ENCODE results near the gene MYADML2.
"Not testable (repeated sequence)": the region's sequence is repeated elsewhere in the genome, so short reads cannot be mapped to it uniquely, and the experiment has no call there.

Gene MYADML2

DNA sequence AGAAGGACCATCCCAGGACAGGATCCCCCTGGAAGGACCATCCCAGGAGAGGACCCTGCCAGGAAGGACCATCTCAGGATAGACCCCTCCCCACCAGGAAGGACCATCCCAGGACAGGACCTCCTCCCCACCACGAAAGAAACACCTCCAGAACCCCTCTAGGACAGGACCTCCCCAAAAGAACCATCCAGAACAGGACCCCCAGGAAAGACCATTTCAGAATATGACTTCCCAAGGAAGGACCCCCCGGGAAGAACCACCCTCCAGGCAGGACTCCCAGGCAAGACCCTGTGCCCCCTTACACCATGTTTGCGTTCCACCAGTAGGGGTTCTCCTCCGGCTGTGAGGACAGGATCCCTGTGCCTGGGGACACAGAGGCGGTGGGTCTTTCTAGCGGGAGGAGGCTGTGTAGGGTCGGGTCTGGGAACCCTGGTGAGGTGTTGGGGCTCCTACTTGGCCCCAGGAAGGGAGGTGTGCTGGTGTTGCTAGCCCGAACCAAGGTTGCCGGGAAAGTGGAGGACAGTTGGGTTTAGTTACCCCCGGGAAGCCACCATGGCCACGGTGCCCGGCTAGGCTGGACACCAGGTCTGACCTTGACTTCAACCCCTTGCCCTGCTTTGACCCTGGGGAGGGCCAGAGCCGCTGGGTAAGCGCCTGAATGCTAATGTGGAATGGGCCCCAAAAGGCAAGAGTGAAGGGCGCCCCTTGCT lies 11.8 kb upstream of the MYADML2 start:
- no peak for DNase-seq

DNA sequence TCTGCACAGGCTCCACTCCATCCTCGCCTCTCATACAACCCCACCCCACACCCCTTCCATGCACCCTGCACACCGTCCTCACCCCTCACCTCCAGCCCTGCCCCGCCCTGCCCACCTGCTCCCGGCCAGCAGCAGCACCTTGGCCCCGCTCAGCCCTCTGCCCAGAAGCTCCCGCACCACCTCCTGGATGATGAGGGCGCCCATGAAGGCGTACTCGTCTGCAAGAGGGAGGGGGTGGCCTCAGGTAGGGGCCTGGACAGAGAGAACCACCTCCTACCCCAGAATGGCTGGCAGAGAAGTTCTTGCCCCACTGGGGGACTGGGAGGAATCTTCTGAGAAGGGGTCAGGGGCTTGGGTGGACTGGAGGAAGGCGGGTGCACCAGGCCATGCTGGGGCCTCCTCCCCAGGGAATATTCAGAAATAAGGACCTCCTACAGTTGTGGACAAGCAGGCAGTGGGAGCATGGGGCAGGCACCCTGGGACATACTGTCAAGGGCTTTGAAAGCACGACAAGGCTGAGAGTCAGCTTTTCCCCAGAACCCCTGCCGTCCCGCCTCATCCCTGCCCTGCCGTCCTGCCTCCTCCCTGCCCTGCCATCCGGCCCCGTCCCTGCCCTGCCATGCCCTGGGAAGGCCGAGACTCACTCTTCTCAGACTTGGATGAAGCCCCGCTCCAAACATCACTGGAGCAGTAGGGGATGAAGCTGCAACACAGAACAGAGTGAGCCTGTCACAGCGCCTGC lies 10.8 kb upstream of the MYADML2 start:
- DNase-seq = no peak

DNA sequence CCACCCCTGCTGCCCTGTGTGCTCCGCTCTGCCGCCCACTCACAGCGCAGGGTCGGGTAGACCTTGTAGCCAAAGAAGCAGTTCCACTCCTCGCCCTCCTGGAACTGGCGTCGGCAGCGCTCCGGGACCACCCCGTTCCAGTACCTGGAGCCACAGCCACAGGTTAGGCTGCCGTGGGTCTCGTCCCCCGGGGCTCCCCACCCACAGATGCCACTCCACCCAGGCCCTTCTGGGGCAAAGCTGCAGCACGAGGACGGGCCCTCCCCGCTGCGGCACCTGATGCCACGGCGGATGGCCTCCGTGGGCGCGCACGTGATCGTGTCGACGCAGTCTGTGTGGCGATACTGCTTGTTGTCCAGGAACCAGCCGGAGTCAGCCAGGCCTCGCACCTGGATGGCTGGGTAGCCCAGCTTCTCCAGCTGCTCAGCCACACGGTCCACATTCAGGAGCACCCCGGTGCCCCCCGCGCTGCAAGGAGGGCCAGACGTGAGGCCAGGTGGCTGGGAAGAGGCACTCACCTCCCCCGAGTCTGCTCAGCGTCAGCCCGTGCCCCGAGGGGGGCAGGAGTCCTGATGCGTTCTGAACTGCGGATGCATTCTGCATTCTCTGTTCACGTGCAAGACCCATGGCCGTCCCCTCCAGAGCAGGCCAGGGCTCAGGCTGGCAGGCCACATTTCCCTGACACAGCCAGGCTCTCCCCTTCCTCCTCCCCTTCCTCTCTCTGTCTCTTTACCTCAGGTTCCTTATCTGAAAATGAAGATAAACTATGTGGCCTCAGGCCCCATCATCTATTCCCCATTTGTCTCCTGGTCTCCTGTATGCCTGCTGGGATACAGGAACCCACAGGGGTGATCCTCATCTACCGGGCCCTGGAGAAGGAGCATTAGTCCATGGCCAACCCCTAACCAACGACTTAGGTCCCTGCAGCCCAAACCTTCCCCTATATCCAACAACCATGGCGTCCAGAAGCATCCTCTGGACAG lies 9.9 kb upstream of the MYADML2 start:
- no peak for DNase-seq

DNA sequence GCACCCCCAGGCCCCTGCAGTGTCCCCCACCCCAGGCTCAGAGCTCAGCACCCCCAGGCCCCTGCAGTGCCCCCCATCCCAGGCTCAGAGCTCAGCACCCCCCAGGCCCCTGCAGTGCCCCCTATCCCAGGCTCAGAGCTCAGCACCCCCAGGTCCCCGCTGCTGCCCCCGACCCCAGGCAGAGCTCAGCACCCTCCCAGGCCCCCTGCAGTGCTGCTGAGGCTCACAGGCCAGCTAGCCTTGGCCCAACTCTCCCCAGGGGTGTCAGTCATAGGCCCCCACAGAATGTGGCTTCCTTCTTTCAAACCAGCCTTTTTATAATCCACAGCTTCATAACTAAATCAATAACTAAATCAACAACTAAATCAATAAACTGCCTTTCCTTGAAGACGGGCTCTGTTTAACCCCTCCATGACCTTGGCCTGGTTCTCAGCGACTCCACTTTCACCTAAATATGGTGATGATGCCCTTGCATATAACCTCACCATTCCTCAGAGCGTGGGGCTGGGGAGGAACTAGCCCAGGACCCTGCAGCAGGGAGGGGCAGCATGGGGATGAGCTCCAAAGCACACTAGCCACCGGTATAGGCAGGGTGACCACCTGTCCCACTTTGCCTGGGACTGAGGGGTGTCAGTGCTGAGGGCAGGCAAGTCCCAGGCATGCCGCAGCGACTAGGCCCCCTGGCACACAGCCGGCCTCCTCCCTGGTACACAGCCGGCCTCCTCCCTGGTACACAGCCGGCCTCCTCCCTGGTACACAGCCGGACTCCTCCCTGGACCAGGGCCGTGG lies 8.9 kb upstream of the MYADML2 start:
- no peak for DNase-seq

DNA sequence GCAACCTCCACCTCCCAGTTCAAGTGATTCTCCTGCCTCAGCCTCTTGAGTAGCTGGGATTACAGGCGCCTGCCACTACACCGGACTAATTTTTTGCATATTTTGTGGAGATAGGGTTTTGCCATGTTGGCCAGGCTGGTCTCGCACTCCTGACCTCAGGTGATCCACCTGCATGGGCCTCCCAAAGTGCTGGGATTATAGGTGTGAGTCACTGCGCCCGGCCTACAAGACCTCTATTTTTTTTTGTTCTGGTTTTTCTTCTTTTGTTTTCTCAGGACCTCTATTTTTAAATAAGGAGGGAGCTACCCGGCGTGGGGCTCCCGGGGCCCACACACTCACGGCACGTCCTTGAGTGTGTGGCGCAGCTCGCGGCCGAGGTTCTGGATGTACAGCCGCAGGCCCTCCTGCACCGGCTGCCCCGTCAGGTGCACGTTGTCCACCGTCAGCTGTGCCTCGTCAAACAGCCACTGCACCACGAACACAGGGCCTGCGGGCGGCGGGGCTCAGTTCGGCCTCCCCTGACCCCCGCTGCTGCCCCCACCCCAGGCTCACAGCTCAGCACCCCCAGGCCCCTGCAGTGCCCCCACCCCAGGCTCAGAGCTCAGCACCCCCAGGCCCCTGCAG lies 8.1 kb upstream of the MYADML2 start:
- no peak for DNase-seq

DNA sequence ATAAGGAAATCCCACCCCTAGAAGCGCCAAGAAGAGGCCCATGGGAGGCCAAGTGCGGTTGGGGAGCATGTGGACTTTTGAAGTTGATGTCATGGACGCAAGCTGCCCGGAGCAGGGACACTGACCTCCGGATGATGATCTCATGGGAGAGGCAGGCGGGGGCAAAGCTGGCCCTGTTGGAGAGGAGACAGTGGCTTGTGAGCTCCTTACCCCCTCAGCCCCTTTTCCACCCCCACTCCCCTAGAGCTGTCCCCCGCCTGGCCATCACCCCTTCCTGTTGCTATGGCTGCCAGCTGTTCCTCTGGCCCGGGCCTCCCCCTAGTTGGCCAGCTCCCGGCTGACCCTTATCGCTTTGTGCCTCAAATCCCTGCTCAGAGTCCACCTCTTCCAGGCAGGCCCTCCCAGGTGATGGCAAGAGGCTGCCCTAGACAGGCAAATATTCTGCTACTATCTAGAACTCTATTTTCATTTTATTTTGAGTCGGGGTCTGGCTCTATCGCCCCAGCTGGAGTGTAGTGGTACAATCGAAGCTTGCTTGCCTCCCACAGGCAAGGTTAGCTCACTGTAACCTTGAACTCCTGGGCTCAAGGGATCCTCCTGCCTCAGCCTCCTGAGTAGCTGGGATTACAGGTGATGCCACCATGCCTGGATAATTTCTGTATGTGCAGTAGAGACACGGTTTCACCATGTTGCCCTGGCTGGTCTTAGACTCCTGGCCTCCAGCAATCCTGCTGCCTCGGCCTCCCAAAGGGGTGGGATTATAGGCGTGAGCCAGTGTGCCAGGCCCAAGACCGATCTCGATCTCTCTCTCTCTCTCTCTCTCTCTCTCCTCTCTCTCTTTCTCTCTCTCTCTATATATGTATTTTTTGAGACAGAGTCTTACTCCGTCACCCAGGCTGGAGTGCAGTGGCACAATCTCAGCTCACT lies 7.4 kb upstream of the MYADML2 start:
- DNase-seq = no peak

DNA sequence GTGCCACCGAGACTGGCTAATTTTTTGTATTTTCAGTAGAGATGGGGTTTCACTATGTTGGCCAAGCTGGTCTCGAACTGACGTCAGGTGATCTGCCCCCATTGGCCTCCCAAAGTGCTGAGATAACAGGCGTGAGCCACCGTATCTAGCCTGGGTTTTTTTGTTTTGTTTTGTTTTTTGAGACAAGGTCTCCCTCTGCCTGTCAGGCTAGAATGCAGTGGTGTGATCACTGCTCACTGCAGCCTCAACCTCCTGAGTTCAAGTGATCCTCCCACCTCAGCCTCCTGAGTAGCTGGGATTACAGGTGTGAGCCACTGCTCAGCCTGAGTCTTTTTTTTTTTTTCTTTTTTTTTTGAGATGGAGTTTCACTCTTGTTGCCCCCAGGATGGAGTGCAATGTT lies 6.4 kb upstream of the MYADML2 start:
- DNase-seq = not testable (repeated sequence)

DNA sequence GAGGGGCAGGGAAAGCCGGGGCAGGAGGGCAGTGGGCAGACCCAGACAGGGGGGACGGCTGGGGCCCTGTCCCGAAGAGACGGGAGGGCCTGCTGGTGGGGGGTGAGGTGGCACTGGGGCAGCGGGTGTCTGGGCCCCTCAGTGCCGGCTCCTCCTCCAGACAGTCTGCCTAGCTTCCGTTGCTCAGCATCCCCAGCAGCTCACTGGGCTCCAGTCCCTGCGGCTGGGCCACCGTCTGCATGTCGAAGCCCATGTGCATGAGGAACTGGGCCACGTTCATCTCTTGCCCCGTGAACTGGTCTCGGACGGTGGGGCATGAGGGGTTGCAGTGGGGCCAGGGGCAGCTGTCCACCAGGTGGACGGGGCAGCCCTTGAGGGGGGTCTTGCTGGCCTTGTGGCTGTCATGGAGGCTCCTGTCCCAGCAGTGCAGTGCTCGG lies 5.8 kb upstream of the MYADML2 start:
- no peak for DNase-seq

DNA sequence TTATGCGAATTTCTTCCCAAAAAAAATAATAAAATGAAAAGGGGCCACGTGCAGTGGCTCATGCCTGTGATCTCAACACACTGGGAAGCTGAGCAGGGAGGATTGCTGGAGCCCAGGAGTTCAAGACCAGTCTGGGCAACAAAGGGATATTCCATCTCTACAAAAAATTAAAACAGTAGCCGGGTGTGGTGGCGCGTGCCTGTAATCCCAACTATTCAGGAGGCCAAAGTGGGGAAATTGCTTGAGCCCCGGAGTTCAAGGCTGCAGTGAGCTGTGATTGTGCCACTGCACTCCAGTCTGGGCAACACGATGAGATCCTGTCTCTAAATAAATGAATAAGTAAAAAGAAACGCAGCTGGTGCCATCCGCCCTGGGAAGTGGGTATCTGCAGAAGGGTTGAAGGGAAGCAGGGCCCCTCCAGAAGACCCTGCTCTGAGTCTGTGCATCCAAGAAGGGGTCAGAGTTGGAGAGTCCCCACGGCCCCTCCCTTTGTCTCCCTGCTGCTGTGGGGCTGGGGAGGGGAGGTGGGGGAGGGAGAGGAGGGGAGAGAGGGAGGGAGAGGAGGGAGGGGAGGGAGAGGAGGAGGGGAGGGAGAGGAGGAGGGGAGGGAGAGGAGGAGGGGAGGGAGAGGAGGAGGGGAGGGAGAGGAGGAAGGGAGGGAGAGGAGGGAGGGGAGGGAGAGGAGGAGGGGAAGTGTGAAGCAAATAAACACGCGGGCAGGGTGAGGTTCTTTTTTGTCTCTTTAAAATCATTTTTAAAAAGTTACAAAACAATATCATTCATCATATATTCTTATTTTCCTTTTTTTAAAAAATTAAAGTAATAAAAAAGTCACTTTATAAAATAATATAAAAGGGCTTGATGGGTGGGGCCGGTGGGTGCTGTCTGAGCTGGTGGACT lies 5.0 kb upstream of the MYADML2 start:
- DNase-seq = no peak

DNA sequence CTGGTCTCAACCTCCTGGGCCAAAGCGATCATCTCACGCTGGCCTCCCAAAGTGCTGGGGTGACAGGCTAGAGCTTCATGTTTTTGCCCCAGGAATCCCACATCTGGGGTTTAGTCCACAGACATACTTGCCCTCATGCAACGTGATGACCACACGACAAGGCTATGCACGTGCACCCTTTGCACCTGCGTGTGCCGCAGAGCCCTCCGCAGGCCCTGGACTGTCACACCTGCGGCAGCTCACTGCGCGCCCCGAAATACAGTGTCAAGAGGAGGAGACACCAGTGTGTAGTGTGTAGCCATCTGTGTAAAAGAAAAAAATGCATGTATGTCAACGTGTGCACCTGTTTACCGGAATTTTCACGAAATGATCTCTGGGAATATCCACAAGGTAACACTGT lies 3.5 kb upstream of the MYADML2 start:
- DNase-seq = no peak

DNA sequence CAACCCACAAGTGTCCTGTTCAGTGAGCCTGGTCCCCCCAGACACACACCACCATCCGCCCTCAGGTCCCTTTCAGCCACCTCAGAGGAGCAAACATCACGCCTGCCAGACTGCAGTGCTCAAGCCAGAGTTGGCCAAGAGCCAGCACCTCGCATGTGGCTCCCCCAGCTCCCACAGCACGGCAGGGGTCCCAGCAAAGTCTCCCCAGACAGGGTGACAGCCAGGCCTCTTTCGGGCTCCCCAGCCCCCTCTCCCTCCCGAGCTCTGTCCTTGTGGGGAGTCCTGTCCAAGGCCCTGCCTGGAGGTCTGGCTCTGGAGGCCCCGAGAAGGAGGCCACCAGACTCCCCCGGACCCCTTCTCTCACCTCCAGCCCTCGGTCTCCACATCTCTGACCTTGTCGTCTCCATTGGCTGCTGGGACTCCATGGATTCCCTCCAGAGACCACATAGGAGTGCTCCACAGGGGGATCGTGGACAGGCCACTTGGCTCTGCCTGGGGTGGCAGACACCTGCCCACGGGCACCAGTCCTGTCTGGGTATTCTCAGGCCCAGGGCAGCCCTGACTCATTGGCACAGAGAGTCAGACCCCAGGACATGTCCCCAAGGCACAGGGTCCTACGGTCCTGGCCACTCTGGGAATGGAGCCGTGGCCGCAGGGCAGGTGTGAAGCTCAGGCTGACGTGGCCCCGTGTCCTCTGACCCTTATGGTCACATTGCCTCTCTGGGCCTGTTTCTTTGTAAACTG lies 1.8 kb upstream of the MYADML2 start:
- DNase-seq = no peak

DNA sequence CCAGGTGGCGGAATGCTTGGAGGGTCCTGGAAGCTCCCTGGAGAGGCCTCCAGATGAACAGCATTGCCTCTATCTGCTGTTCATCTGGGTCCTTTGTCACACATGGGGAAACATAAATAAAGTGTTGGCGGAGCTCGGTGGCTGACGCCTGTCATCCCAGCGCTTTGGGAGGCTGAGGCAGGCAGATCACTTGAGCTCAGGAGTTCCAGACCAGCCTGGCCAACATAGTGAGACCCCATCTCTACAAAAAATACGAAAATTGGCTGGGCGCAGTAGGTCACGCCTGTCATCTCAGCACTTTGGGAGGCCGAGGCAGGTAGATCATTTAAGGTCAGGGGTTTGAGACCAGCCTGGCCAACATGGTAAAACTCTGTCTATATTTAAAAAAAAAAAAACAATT lies 2.2 kb downstream of the MYADML2 start:
- DNase-seq = no peak

DNA sequence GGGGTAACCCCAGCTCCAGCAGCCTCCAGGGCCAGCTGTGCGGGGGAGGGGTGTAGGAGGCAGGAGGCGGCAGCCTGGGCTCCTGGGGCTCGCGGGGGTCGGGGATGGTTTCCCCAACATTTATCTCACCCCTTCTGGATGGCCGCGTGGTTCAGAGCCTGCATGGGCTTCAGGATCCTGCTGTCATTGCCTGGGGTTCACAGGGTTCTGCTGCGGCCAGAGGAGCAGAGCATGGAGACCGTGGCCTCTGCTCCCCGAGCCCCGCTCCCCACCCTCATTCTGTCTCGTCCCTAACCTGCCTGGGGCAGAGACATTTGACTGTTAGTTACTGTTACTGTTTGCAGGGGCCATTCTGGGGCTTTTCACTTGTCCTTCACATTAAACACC lies 4.9 kb downstream of the MYADML2 start:
- no peak for DNase-seq

DNA sequence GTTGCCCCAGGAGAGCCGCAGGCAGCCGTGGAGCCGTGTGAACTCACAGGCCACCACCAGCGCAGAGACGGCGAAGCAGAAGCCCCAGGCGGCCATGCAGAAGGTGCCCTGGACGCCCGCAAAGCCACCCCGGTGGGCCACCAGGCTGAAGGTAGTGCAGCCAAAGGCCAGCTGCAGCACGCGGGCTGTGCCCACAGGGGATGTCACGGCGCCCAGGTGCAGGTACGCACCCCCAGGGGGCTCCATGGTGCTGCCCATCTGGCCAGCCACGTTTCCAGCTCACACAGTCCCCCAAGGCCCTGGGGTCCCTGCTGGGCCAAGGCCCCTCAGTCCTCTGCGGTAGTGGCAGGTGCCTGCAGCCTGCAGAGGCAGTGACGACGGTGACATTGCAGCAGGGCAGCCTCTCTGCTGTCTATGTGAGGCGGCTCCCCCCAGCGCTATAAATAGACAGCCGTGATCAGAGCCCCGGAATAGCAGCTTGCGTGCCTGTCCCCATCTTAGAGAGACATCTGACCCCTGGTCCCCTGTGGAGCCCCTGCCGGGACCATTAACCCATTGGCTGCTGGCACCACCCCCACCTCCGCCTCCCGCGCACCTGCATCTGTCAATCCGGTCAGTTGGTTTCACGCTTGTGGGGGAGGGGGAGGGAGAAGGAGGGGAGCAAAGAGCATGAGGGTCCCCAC lies 5.4 kb downstream of the MYADML2 start:
- no peak for DNase-seq

DNA sequence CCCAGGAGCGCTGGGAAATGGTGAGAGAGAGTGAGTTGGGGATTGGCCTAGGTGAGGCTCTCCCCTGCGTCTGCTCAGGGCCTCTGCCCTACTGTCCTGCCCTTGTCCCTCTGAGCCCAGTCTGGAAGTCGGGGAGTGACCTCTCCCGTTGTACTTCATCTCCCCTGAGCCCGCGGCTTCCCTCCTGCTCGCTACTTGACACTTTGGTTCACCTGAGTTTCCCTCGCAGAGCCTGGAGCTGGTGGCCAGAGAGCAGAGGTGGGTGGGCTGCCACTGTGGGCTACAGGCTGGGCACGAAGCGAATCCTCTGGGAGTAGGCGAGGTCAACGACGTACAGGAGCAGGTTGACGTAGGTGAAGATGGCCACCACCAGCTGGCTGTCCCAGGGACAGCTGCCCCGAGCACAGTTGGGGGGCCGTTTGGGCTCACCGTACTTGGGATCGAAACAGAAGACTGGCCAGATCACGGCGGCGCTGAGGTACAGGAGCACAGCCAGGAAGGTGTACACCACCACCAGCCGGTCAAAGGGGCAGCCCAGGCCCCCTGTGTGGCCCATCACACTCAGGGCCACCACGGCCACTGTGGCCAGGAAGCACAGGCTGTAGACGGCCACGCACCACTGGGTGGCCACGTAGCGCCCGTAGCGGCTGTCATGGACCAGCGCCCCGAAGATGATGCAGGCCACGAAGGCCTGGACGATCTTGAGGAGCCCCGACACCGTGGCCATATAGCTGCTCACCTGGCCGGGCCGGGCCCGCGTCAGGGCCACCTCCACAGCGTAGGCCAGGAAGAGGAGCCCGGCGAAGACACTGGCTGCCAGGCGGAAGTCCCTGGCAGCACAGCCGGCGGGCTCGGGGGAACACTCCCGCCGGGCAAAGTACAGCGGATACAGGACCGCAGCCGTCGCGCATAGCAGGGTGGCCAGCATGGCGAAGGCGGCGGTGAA lies 6.2 kb downstream of the MYADML2 start:
- no peak for DNase-seq

DNA sequence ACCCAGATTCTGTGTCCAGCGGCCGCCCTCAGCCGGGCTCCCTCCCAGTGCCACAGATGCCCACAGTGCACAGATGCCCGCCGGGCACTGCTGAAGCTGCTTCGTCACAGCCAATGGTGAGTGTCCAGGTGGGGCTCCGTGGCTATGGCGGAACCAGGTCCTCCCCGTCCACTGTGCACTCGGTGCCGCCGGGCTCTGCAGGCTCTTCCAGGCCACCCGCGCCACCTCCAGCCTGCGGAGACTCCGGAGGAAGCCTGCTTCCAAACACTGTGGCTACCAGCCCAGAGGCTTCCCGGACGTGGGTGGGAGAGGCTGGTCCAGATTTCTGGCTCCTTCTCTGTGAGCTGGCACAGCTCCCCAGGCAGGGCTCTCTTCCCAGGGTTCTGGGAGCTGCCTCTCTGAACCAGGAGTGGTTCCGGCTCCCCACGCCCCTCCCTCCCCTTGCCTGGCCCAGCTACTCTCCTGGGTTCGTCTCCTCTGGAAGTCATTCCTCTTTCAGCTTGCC lies 7.1 kb downstream of the MYADML2 start:
- no peak for DNase-seq

DNA sequence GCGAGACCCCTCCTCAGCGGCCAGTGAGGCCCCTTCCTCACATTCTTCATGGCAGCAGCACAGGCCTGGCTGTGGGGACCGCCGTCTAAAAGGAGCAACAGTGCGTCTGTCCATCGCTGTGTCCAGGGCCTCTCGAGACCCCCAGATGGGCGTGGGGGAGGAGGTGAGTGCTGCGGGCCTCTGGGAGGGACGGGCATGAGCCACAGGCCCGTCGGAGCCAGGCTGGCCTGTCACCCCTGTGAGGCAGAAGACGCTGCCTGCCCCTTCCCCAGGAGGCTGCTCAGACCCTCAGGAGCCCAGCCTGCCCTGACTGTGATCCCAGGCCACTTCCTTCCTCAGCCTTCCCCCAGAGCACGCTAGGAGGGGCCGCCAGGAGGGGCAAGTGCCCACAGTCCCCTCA lies 7.8 kb downstream of the MYADML2 start:
- DNase-seq = no peak

Data from NCI-H510A (cell line).